Mesendoderm (in vitro differentiated cells): ENCODE results near the gene INO80. TPM values are rescaled to one million over a fixed set of nuclear protein-coding genes. Genes with fewer than 3 reads are reported as not detected.

Experiments used
- DNase-seq: peaks from one replicate; pipeline ENCODE4 v3.0.0; 2013
- H2AK5ac ChIP-seq: 2 replicates; pipeline ENCODE4 v1.6.1; 2013; ENCODE audit warnings: low read length, inconsistent platforms
- H2BK120ac ChIP-seq: 2 replicates; pipeline ENCODE4 v1.6.1; 2013; ENCODE audit warnings: low read depth, mild to moderate bottlenecking, low read length, moderate library complexity, mixed read lengths
- H2BK15ac ChIP-seq: replicated peaks from 2 replicates; pipeline ENCODE4 v1.6.1; 2013; ENCODE audit warnings: low read depth, mild to moderate bottlenecking, moderate library complexity
- H2BK5ac ChIP-seq: 2 replicates; pipeline ENCODE4 v1.6.1; 2013; ENCODE audit warnings: low read length, inconsistent platforms
- H3K18ac ChIP-seq: 2 replicates; pipeline ENCODE4 v1.6.1; 2013; ENCODE audit warnings: mild to moderate bottlenecking, low read length, mixed read lengths
- H3K23ac ChIP-seq: one replicate; pipeline ENCODE4 v1.6.1; 2013; ENCODE audit warnings: low read length
- H3K27ac ChIP-seq: 2 replicates; pipeline ENCODE4 v1.5.1; 2013; ENCODE audit warnings: low read depth, mild to moderate bottlenecking, inconsistent platforms, low read length, moderate library complexity
- H3K27me3 ChIP-seq: 2 replicates; pipeline ENCODE4 v1.6.1; 2013; ENCODE audit warnings: low read length, control low read depth, mild to moderate bottlenecking, inconsistent platforms; ENCODE audit not compliant: insufficient read depth, poor library complexity
- H3K36me3 ChIP-seq: 2 replicates; pipeline ENCODE4 v1.6.1; 2013; ENCODE audit warnings: low read length, inconsistent platforms; ENCODE audit not compliant: control insufficient read depth, insufficient read depth
- H3K4ac ChIP-seq: one replicate; pipeline ENCODE4 v1.6.1; 2013; ENCODE audit warnings: low read depth, mild to moderate bottlenecking, low read length, moderate library complexity
- H3K4me1 ChIP-seq: 2 replicates; pipeline ENCODE4 v1.6.1; 2013; ENCODE audit warnings: low read depth, low read length, inconsistent platforms; ENCODE audit not compliant: control insufficient read depth
- H3K4me2 ChIP-seq: 2 replicates; pipeline ENCODE4 v1.6.1; 2013; ENCODE audit warnings: low read length
- H3K4me3 ChIP-seq: 2 replicates; pipeline ENCODE4 v1.5.1; 2013; ENCODE audit warnings: mild to moderate bottlenecking, low read length
- H3K56ac ChIP-seq: one replicate; pipeline ENCODE4 v1.6.1; 2013; ENCODE audit warnings: low read length
- H3K79me1 ChIP-seq: 2 replicates; pipeline ENCODE4 v1.6.1; 2013; ENCODE audit warnings: low read length, inconsistent platforms
- H3K79me2 ChIP-seq: 2 replicates; pipeline ENCODE4 v1.6.1; 2013; ENCODE audit warnings: mild to moderate bottlenecking, low read length; ENCODE audit not compliant: control insufficient read depth, insufficient read depth
- H3K9ac ChIP-seq: 2 replicates; pipeline ENCODE4 v1.6.1; 2013; ENCODE audit warnings: low read length, inconsistent platforms
- H4K5ac ChIP-seq: one replicate; pipeline ENCODE4 v1.6.1; 2013; ENCODE audit warnings: low read length
- H4K8ac ChIP-seq: one replicate; pipeline ENCODE4 v1.6.1; 2013; ENCODE audit warnings: low read depth, mild to moderate bottlenecking, control low read depth, low read length, moderate library complexity
- WGBS: extraction: QIAGEN DNeasy Blood & Tissue Kit; methylation state at CpG from one replicate; pipeline ENCODE4 v1.1.7; 2013; ENCODE audit warnings: low lambda C conversion rate, missing lambda C conversion rate; ENCODE audit not compliant: insufficient coverage; ENCODE audit errors: extremely low coverage; 5-methylcytosine and 5-hydroxymethylcytosine counted together
- polyA plus RNA-seq, 2 experiments: library from polyadenylated mRNA; stranded (reverse); fragments of 200-250 nt; gene quantifications; one replicate each; pipeline ENCODE4 v1.2.3, GENCODE V29; 2013

The INO80 gene
- 19.5 TPM for polyA plus RNA-seq (2013, experiment 1 of 2)
- polyA plus RNA-seq (2013, experiment 2 of 2) = 17.8 TPM

- H3K4me3 ChIP-seq = peak within 1 kb of the TSS; percentile 96
- H3K23ac ChIP-seq = no peak within 1 kb of the TSS
- peak within 1 kb of the TSS; percentile 85 for H3K4ac ChIP-seq
- H3K27ac ChIP-seq = peak within 1 kb of the TSS; percentile 98
- H2BK5ac ChIP-seq = peak within 1 kb of the TSS; percentile 100
- peak within 1 kb of the TSS; percentile 98 for H4K8ac ChIP-seq
- peaks cover 3% of the 10 kb centered on the region for H3K4me1 ChIP-seq
- H3K79me1 ChIP-seq = peaks cover 3% of the 10 kb centered on the region
- peaks cover 36% of the 10 kb centered on the region for H3K79me2 ChIP-seq
- DNase-seq = peak; percentile 99
- H4K5ac ChIP-seq = peak within 1 kb of the TSS; percentile 100
- H3K56ac ChIP-seq = peak within 1 kb of the TSS; percentile 100
- H2AK5ac ChIP-seq = peak within 1 kb of the TSS; percentile 58
- H3K9ac ChIP-seq = peak within 1 kb of the TSS; percentile 98
- H3K36me3 ChIP-seq = no peaks in the 10 kb centered on the region
- H2BK15ac ChIP-seq = no peak within 1 kb of the TSS
- no CpG with 5 or more reads among the region's 64 CpGs for WGBS
- H3K18ac ChIP-seq = peak within 1 kb of the TSS; percentile 96
- H3K27me3 ChIP-seq = no peaks in the 10 kb centered on the region
- H2BK120ac ChIP-seq = peak within 1 kb of the TSS; percentile 51
- peak within 1 kb of the TSS; percentile 98 for H3K4me2 ChIP-seq
These were observed at the start of gene INO80 for GRCh38 chr15:41116116-41116961. Gene INO80, minus strand, starts transcription at chr15:41116280. Its CDS starts 19,970 bp downstream, at chr15:41096310.

- no peak overlapping the region for H3K18ac ChIP-seq
- no peaks in the 10 kb centered on the region for H3K27me3 ChIP-seq
- H3K27ac ChIP-seq = no peak overlapping the region
- H3K4ac ChIP-seq = no peak overlapping the region
- no peak overlapping the region for H3K4me3 ChIP-seq
- no peak overlapping the region for H2BK5ac ChIP-seq
- H4K8ac ChIP-seq = no peak overlapping the region
- H3K36me3 ChIP-seq = no peaks in the 10 kb centered on the region
- WGBS = no CpG with 5 or more reads among the region's 1 CpG
- H2BK120ac ChIP-seq = no peak overlapping the region
- no peaks in the 10 kb centered on the region for H3K79me2 ChIP-seq
- H3K23ac ChIP-seq = no peak overlapping the region
- no peaks in the 10 kb centered on the region for H3K4me1 ChIP-seq
- H3K56ac ChIP-seq = no peak overlapping the region
- H3K79me1 ChIP-seq = no peaks in the 10 kb centered on the region
- H2AK5ac ChIP-seq = no peak overlapping the region
- no peak overlapping the region for H4K5ac ChIP-seq
- H3K4me2 ChIP-seq = no peak overlapping the region
- DNase-seq = no peak
- no peak overlapping the region for H3K9ac ChIP-seq
- H2BK15ac ChIP-seq = no peak overlapping the region
These were observed 45.7 kb upstream of the INO80 start for GRCh38 chr15:41161736-41162135.

- no peak overlapping the region for H3K4ac ChIP-seq
- H3K27ac ChIP-seq = no peak overlapping the region
- no CpG with 5 or more reads among the region's 6 CpGs for WGBS
- H3K56ac ChIP-seq = no peak overlapping the region
- no peak overlapping the region for H4K5ac ChIP-seq
- no peaks in the 10 kb centered on the region for H3K79me1 ChIP-seq
- no peak overlapping the region for H2BK5ac ChIP-seq
- H3K36me3 ChIP-seq = no peaks in the 10 kb centered on the region
- no peak overlapping the region for H3K23ac ChIP-seq
- H2AK5ac ChIP-seq = no peak overlapping the region
- no peaks in the 10 kb centered on the region for H3K27me3 ChIP-seq
- H3K4me2 ChIP-seq = no peak overlapping the region
- DNase-seq = no peak
- no peak overlapping the region for H3K9ac ChIP-seq
- H3K18ac ChIP-seq = no peak overlapping the region
- no peaks in the 10 kb centered on the region for H3K4me1 ChIP-seq
- no peak overlapping the region for H2BK120ac ChIP-seq
- H2BK15ac ChIP-seq = no peak overlapping the region
- H3K4me3 ChIP-seq = no peak overlapping the region
- no peaks in the 10 kb centered on the region for H3K79me2 ChIP-seq
- H4K8ac ChIP-seq = no peak overlapping the region
These were observed 45.3 kb upstream of the INO80 start for GRCh38 chr15:41161336-41161735.

GRCh38 chr15:41160639-41161315 is 44.7 kb upstream of the INO80 start:
- Histone ChIP-seq H3K4me1 (no peaks in the 10 kb centered on the region), H2BK5ac (no peak overlapping the region), H3K23ac (no peak overlapping the region), H3K56ac (no peak overlapping the region), H2BK15ac (no peak overlapping the region), H3K36me3 (no peaks in the 10 kb centered on the region), H3K4me3 (no peak overlapping the region), H3K4ac (no peak overlapping the region), H3K79me2 (no peaks in the 10 kb centered on the region), H3K9ac (no peak overlapping the region), H3K27ac (no peak overlapping the region), H3K18ac (no peak overlapping the region), H2AK5ac (no peak overlapping the region), H3K4me2 (no peak overlapping the region), H3K27me3 (no peaks in the 10 kb centered on the region), H3K79me1 (no peaks in the 10 kb centered on the region), H4K8ac (no peak overlapping the region), H2BK120ac (no peak overlapping the region), H4K5ac (no peak overlapping the region)
- DNase-seq = peak; percentile 16
- WGBS = no CpG with 5 or more reads among the region's 15 CpGs

GRCh38 chr15:41154412-41154811 is 38.3 kb upstream of the INO80 start:
- H2AK5ac ChIP-seq = no peak overlapping the region
- no peaks in the 10 kb centered on the region for H3K36me3 ChIP-seq
- H3K27me3 ChIP-seq = no peaks in the 10 kb centered on the region
- H3K23ac ChIP-seq = no peak overlapping the region
- H4K5ac ChIP-seq = no peak overlapping the region
- H3K4ac ChIP-seq = no peak overlapping the region
- no peak overlapping the region for H3K56ac ChIP-seq
- no peak overlapping the region for H2BK120ac ChIP-seq
- no peak overlapping the region for H4K8ac ChIP-seq
- WGBS = no CpG with 5 or more reads among the region's 2 CpGs
- no peak overlapping the region for H3K4me2 ChIP-seq
- no peak overlapping the region for H3K18ac ChIP-seq
- H3K4me1 ChIP-seq = no peaks in the 10 kb centered on the region
- no peak for DNase-seq
- H3K9ac ChIP-seq = no peak overlapping the region
- H3K27ac ChIP-seq = no peak overlapping the region
- no peak overlapping the region for H2BK15ac ChIP-seq
- H3K79me2 ChIP-seq = no peaks in the 10 kb centered on the region
- H2BK5ac ChIP-seq = no peak overlapping the region
- no peak overlapping the region for H3K4me3 ChIP-seq
- no peaks in the 10 kb centered on the region for H3K79me1 ChIP-seq
